Measurements from ENCODE around the gene GRIN3B. TPM values are rescaled to one million over a fixed set of nuclear protein-coding genes. Genes with fewer than 3 reads are reported as not detected.
A peak's percentile ranks its signal among the peaks of the same experiment; 100 is the strongest.

GRIN3B gene
- polyA plus RNA-seq, 1 donor = 0.22 TPM

DNA sequence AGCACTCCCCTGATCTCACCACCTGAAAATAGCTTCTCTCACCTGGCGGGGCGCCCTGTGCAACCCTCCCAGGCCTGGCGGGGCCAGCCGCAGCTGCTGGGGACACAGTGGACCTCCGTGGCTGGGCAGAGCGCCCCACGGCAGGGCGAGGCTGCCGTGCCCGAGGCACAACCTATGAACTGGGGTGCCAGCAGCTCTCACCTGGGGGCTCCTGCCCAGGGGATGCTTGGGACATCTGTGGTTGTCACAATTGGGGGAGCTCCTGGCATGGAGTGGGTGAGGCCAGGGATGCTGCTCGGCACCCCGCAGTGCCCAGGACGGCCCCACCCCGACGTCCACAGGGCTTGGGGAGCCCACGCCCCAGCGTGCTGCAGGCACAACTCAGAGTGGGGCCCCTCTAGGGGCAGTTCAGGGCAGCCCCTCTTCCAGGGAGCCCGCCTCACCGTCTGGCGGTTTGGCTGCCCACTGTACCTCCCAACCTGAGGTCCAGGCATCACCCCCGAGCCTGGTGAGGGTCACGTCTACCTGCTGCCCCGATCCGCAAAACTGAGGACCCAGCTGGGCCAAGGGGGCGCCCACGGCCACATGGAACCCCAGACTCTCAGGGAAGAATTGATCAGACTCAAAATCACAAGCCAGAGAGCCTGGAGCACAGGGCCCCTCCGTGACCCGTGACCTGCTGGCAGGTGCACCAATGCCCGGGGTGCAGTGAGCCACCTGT lies 15.0 kb downstream of the GRIN3B start:
- no peaks in the 10 kb centered on the region for H3K27me3 ChIP-seq (ENCODE audit: control insufficient read depth, insufficient read depth, low read length)
- no peak for DNase-seq
- no peak overlapping the region for H3K27ac ChIP-seq (ENCODE audit: low read length)
- H3K4me1 ChIP-seq (ENCODE audit: control insufficient read depth, insufficient read depth, low read length) = peaks cover 44% of the 10 kb centered on the region
- peaks cover 38% of the 10 kb centered on the region for H3K36me3 ChIP-seq (ENCODE audit: control insufficient read depth, insufficient read depth, low read length)
- peaks cover 10% of the 10 kb centered on the region for H3K9me3 ChIP-seq (ENCODE audit: control insufficient read depth, low read depth, low read length)
- no peak overlapping the region for H3K4me3 ChIP-seq (ENCODE audit: low read length)
- no CpG with 5 or more reads among the region's 29 CpGs for WGBS (ENCODE audit: insufficient coverage, low lambda C conversion rate)

DNA sequence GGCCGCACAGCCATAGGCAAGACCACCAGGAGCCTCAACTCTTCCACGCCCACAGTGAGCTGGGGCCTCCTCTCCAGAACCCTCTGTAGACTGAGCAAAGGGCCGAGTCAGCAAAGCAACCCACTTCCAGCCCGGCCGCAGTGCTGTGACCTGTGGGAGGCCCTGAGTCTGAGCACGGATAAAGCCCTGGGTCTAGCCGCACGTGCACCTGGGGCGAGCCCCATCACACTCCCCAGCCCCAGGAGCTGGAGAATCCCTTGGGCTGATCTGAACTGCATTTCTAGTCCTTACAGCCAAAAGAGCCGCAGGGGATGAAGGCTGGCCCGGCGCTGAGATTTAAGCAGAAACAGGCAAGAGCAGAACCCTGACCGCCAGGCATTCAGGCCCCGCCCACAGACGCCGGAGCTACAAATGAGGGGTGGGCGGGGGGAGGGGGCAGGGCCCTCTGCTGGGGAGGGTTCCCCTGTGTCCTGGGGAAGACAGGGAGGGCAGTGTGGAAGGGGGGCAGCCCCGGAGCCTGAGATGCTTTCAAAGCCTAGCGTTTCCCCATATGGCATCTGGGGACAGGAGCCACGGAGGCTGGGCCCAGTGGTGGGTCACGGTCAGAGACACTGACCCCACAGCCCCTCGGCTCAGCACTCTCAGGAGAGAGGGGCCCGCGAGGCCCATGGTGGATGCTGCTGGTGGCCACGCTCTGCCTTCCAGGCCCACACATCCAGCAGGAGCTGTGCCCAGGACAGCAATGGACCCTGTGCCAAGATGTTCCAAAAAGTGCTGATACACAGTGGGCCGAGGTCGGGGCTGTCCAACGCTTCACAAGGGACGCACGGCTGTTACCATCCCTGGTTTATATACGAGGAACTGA lies 15.8 kb downstream of the GRIN3B start:
- Histone ChIP-seq H3K27me3 (ENCODE audit: control insufficient read depth, insufficient read depth, low read length) (no peaks in the 10 kb centered on the region), H3K4me3 (ENCODE audit: low read length) (no peak overlapping the region), H3K9me3 (ENCODE audit: control insufficient read depth, low read depth, low read length) (peaks cover 8% of the 10 kb centered on the region), H3K27ac (ENCODE audit: low read length) (peak overlapping the region; percentile 59), H3K36me3 (ENCODE audit: control insufficient read depth, insufficient read depth, low read length) (peaks cover 34% of the 10 kb centered on the region), H3K4me1 (ENCODE audit: control insufficient read depth, insufficient read depth, low read length) (peaks cover 44% of the 10 kb centered on the region)
- WGBS (ENCODE audit: insufficient coverage, low lambda C conversion rate) = no CpG with 5 or more reads among the region's 31 CpGs
- DNase-seq = no peak

DNA sequence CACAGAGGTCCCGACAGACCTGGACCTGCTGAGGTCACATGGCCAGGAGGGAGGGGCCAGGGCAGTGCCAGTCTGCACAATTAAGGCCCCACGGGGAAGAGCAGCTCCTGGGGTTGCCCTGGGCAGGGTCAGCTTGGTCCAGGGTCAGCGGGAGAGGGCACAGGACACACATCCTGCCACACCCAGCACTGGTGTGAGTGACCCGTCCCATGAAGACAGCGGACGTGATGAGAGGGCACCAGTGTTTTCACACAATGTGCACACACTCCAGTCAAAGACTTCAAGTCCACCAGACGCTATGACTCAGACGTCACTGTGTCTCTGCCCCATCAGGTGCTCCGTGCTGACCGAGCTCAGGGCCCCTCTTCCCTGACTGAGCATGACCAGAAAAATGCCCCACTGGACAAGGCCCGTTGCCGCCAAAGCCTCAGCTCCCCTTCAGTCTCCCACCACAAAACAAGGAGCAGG lies 16.5 kb downstream of the GRIN3B start:
- Histone ChIP-seq H3K4me3 (ENCODE audit: low read length) (no peak overlapping the region), H3K36me3 (ENCODE audit: control insufficient read depth, insufficient read depth, low read length) (peaks cover 34% of the 10 kb centered on the region), H3K4me1 (ENCODE audit: control insufficient read depth, insufficient read depth, low read length) (peaks cover 44% of the 10 kb centered on the region), H3K9me3 (ENCODE audit: control insufficient read depth, low read depth, low read length) (peaks cover 6% of the 10 kb centered on the region), H3K27ac (ENCODE audit: low read length) (peak overlapping the region; percentile 59), H3K27me3 (ENCODE audit: control insufficient read depth, insufficient read depth, low read length) (no peaks in the 10 kb centered on the region)
- DNase-seq = peak; percentile 47 to 64
- WGBS (ENCODE audit: insufficient coverage, low lambda C conversion rate) = no CpG with 5 or more reads among the region's 12 CpGs

DNA sequence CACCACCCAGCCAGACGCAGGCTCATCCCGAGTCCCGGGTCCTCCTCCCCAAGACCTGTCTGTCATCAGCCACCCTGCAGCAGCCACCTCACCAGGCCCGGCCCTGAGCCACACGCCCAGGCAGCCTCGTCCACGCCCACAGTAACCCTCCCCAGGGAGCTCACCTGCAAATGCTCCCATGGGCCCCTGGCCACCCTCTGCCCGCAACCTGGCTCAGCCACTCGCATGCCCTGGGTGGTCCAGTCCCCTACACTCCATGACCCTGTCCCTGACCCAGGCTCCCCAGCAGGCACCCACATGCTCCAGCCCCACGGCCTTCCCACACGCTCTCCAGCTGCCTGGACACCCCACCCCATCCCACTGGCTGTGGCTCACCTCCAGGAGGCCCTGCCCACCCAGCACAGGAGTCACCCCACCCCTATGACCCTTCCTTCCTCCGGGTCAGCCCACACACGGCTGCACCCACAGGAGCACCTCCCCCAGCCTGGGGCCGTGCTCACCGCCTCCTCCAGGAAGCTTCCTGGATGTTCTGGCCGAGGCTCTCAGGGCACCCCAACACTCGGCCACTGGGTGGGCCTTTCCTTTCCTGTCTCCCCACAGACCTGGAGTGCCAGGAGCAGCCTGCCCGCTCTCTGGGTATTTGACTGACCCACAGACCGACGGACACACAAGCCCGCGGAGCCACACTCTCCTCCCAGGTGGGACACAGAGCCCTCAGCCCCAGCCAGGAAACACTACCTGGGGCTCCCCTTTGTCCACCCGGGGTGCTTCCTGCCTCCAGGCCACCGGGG lies 17.1 kb downstream of the GRIN3B start:
- H3K4me3 ChIP-seq (ENCODE audit: low read length) = no peak overlapping the region
- peaks cover 29% of the 10 kb centered on the region for H3K36me3 ChIP-seq (ENCODE audit: control insufficient read depth, insufficient read depth, low read length)
- H3K27me3 ChIP-seq (ENCODE audit: control insufficient read depth, insufficient read depth, low read length) = no peaks in the 10 kb centered on the region
- no peak for DNase-seq
- WGBS (ENCODE audit: insufficient coverage, low lambda C conversion rate) = no CpG with 5 or more reads among the region's 24 CpGs
- H3K27ac ChIP-seq (ENCODE audit: low read length) = peak overlapping the region; percentile 59
- peaks cover under 1% of the 10 kb centered on the region for H3K9me3 ChIP-seq (ENCODE audit: control insufficient read depth, low read depth, low read length)
- peaks cover 44% of the 10 kb centered on the region for H3K4me1 ChIP-seq (ENCODE audit: control insufficient read depth, insufficient read depth, low read length)

DNA sequence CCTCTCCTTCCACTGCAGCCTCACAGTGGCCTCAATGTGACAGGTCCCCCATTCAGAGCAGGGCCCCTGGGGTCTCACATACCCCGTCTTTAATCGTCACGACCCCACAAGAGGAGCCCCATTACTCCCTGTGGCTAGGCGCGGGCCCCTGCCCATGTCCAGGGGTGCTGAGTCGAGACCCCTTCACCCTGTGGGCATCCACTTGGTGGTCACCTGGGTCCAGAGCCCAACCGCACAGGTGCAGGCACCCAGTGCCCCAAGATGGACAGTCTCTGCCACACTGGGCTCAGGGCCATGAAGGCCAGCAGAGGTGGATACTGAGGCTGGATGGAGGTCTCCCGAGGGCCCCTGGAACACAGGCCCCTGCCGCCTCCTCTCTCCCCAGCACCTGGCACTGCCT lies 17.7 kb downstream of the GRIN3B start:
- H3K27ac ChIP-seq (ENCODE audit: low read length) = no peak overlapping the region
- no CpG with 5 or more reads among the region's 9 CpGs for WGBS (ENCODE audit: insufficient coverage, low lambda C conversion rate)

DNA sequence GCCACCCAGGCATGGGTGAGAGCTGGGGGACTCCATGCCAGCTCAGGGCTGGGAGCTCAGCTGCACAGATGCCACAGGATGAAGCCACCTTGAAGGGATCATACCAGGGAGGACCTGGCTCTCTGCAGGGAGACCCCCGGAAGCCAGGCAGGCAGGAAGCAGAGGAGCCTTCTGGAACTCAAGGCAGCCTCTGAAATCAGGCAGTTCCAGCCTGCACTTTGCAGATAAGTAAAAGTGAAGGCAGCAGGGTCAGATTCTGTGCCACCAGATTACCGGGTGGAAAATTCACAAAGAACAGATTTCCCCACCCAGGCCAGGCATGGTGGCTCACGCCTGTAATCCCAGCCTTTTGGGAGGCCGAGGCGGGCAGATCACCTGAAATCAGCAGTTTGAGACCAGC lies 18.2 kb downstream of the GRIN3B start:
- no CpG with 5 or more reads among the region's 5 CpGs for WGBS (ENCODE audit: insufficient coverage, low lambda C conversion rate)
- no peak overlapping the region for H3K4me3 ChIP-seq (ENCODE audit: low read length)
- H3K9me3 ChIP-seq (ENCODE audit: control insufficient read depth, low read depth, low read length) = no peaks in the 10 kb centered on the region
- no peak overlapping the region for H3K27ac ChIP-seq (ENCODE audit: low read length)
- H3K36me3 ChIP-seq (ENCODE audit: control insufficient read depth, insufficient read depth, low read length) = peaks cover 18% of the 10 kb centered on the region
- peaks cover 44% of the 10 kb centered on the region for H3K4me1 ChIP-seq (ENCODE audit: control insufficient read depth, insufficient read depth, low read length)
- no peak for DNase-seq
- H3K27me3 ChIP-seq (ENCODE audit: control insufficient read depth, insufficient read depth, low read length) = no peaks in the 10 kb centered on the region

More for the DNA sequence above, 17.7 kb downstream of the GRIN3B start:
- Histone ChIP-seq H3K4me3 (ENCODE audit: low read length) (no peak overlapping the region), H3K27me3 (ENCODE audit: control insufficient read depth, insufficient read depth, low read length) (no peaks in the 10 kb centered on the region), H3K9me3 (ENCODE audit: control insufficient read depth, low read depth, low read length) (no peaks in the 10 kb centered on the region), H3K36me3 (ENCODE audit: control insufficient read depth, insufficient read depth, low read length) (peaks cover 23% of the 10 kb centered on the region), H3K4me1 (ENCODE audit: control insufficient read depth, insufficient read depth, low read length) (peaks cover 44% of the 10 kb centered on the region)
- DNase-seq = no peak

DNA sequence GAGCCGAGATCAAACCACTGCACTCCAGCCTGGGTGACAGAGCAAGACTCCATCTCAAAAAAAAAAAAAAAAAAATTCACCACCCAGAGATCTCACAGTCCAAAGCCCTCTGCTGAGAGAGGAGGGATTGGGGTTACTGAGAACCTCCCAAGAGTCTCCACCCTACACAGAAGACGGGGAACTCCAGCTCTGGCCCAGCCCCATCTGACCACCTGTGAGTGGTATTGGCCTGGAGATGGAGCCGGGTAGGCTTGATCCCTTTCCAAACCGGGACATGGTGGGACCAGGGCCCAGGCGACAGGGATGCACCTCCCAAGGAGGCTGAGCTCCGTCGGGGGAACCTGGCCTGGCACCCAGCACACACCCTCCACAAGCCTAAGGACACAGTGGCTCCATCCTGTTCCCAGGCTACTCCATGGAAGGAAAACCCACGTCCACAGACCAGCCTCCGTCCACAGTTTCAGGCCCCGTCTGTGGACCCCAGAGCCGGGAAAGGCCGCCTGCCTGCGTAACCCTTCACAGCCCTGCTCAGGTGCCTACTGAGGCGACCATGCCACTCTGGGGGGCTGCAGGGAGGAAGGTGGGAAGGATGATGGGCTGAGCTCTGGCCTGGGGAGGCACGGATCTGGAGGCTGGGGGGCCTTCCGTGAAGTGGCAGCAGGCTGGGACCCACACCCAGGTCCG lies 18.9 kb downstream of the GRIN3B start:
- DNase-seq = no peak
- no CpG with 5 or more reads among the region's 17 CpGs for WGBS (ENCODE audit: insufficient coverage, low lambda C conversion rate)
- peak overlapping the region; percentile 99 for H3K4me3 ChIP-seq (ENCODE audit: low read length)
- no peaks in the 10 kb centered on the region for H3K9me3 ChIP-seq (ENCODE audit: control insufficient read depth, low read depth, low read length)
- H3K27ac ChIP-seq (ENCODE audit: low read length) = no peak overlapping the region
- peaks cover 44% of the 10 kb centered on the region for H3K4me1 ChIP-seq (ENCODE audit: control insufficient read depth, insufficient read depth, low read length)
- H3K27me3 ChIP-seq (ENCODE audit: control insufficient read depth, insufficient read depth, low read length) = no peaks in the 10 kb centered on the region
- H3K36me3 ChIP-seq (ENCODE audit: control insufficient read depth, insufficient read depth, low read length) = peaks cover 11% of the 10 kb centered on the region

DNA sequence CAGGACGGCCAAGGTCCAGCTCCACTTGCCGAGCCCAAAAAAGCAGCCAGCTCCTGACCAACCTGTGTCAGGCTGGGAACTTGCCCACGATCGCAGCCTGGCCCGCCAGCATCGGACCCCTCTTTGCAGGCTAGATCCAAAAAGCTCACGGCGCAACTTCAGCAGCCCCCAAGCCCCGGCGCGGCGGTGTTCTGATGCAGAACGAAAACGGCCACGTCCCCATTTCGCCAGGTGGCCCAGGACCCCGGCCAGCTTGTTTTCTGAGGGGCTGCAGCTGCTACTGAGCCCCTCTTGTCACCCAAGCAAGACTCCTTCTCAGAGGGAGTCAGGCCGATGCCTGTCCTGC lies 19.4 kb downstream of the GRIN3B start:
- Histone ChIP-seq H3K9me3 (ENCODE audit: control insufficient read depth, low read depth, low read length) (no peaks in the 10 kb centered on the region), H3K4me1 (ENCODE audit: control insufficient read depth, insufficient read depth, low read length) (peaks cover 44% of the 10 kb centered on the region), H3K4me3 (ENCODE audit: low read length) (peak overlapping the region; percentile 99), H3K36me3 (ENCODE audit: control insufficient read depth, insufficient read depth, low read length) (peaks cover 6% of the 10 kb centered on the region), H3K27ac (ENCODE audit: low read length) (no peak overlapping the region), H3K27me3 (ENCODE audit: control insufficient read depth, insufficient read depth, low read length) (no peaks in the 10 kb centered on the region)
- no CpG with 5 or more reads among the region's 18 CpGs for WGBS (ENCODE audit: insufficient coverage, low lambda C conversion rate)
- no peak for DNase-seq

DNA sequence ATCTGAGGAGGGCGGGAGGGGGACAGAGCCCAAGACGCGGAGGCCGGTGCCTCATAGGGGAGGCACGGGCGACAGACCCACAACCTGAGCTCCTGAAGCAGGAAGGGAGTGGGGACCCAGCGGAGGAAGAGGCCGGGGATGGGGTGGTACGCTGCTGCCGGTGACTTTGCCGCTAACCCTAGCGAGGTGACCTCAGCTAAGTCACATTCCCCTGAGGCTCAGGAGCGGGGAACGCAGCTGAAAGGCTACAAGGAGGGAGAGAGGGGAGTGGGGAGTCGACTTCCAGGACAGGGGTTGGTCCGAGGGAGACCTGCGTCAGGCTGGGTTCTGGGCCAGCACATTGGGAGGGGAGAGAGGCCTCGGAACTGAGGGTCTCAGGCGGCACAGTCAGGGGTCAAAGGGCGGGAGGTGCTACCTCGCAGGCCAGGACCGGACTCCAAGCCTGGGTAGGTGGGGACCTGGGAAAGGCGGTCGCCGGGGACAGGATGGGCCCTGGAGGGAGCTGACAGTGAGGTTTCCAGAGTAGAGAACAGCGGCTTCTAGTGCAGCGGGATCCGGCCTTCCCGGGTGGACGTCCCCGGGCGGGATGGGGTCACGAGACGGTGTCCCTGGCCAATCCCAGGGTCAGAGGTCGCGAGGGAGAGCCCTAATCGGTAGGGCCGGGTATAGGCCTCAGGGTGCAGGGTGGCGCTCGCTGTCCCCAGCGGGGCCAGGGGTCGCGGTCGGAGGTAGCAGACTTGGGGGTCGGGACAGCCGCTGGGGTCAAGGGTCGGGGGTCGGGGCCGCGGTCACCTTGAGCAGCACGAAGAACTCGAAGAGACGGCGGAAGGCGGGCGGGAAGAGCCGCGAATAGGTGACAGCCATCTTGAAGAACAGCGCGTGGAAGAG lies 20.0 kb downstream of the GRIN3B start:
- no peaks in the 10 kb centered on the region for H3K27me3 ChIP-seq (ENCODE audit: control insufficient read depth, insufficient read depth, low read length)
- peak overlapping the region; percentile 99 for H3K4me3 ChIP-seq (ENCODE audit: low read length)
- H3K4me1 ChIP-seq (ENCODE audit: control insufficient read depth, insufficient read depth, low read length) = peaks cover 43% of the 10 kb centered on the region
- no peaks in the 10 kb centered on the region for H3K36me3 ChIP-seq (ENCODE audit: control insufficient read depth, insufficient read depth, low read length)
- no CpG with 5 or more reads among the region's 60 CpGs for WGBS (ENCODE audit: insufficient coverage, low lambda C conversion rate)
- DNase-seq = no peak
- no peaks in the 10 kb centered on the region for H3K9me3 ChIP-seq (ENCODE audit: control insufficient read depth, low read depth, low read length)
- peak overlapping the region; percentile 41 for H3K27ac ChIP-seq (ENCODE audit: low read length)

All from large intestine (tissue), 3 donors.